GM12891 (cell line): ENCODE data around the gene U2AF2.

Experiments used
- POLR2A ChIP-seq: IDR thresholded peaks from 2 replicates; pipeline ENCODE4 v1.6.1; 2011; ENCODE audit warnings: low read depth, low read length, control low read depth
- POLR2AphosphoS5 ChIP-seq: IDR thresholded peaks from 2 replicates; pipeline ENCODE4 v1.6.1; 2011; ENCODE audit warnings: low read depth, low read length, control low read depth

DNA sequence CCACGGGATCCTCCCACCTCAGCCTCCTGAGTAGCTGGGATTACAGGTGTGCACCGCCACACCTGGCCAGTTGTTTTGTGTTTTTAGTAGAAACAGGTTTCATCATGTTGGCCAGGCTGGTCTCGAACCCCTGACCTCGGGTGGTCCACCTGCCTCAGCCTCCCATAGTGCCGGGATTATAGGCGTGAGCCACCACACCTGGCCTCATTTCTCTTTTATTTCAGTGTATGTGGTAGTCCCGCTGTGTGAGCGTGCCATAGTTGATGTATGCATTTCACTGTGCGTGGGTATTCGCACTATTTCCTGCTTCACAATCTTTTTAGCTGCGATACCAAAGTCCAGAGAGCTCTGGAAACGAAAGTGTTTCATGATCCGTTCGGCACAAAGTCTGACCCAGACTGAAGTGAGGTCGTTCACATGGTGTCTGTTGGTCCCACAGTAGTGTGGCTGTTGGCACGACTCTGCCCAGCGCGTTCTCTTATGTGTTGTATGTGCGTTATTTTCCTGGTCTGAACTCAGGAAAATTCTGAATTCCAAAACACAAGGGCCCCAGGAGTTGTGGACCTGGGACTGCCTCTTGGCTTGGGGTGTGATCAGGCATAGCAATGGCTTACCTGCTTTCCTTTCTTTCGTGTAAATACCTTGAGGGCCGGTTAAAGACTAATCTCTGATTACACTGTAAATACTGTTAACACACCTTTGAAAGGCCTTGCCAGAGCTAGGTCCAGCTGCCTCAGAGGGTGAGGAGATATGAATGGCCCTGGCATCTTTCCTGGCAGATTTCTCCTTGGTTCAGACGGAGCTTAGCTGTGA is 28.8 kb downstream of the U2AF2 start:
- TF ChIP-seq POLR2A (no peak), POLR2AphosphoS5 (no peak)
